HEK293 (cell line): Measurements from ENCODE around the gene BACH2.

ENCODE experiments used
- CTCF ChIA-PET: fragments of 350-600 bp; formaldehyde crosslinking; extraction: SDS; loops from one replicate; lab custom pipeline; 2021; ENCODE audit warnings: antibody characterized with exemption; lab: Yijun Ruan, JAX
- POLR2A ChIA-PET: fragments of 300-600 bp; formaldehyde crosslinking; extraction: SDS; loops from one replicate; lab custom pipeline; 2020; ENCODE audit warnings: antibody characterized with exemption, inconsistent platforms; lab: Yijun Ruan, JAX
- H3K27ac ChIP-seq: fragments of 200-500 bp; sonication (Bioruptor generic); 2 replicates; pipeline ENCODE4 v1.5.1; 2014; ENCODE audit warnings: low read depth, low read length, control low read depth, inconsistent platforms; ENCODE audit errors: extremely low read depth
- H3K36me3 ChIP-seq, 2 experiments: fragments of 200-500 bp in 1 of 2; sonication (Bioruptor generic) in 1 of 2; 1 replicate in 1 of 2; 2 replicates in 1 of 2; pipeline ENCODE4 v1.5.1; 2014 to 2017; ENCODE audit warnings: inconsistent platforms in 2 of 2, low read length in 2 of 2; ENCODE audit not compliant: control insufficient read depth in 2 of 2, insufficient read depth in 1 of 2
- H3K4me1 ChIP-seq: fragments of 200-500 bp; sonication (Bioruptor generic); 2 replicates; pipeline ENCODE4 v1.5.1; 2014; ENCODE audit warnings: mild to moderate bottlenecking, low read length, inconsistent platforms; ENCODE audit not compliant: control insufficient read depth, insufficient read depth
- H3K4me3 ChIP-seq: 2 replicates; pipeline ENCODE4 v1.5.1; 2011; ENCODE audit warnings: low read depth, mild to moderate bottlenecking, control low read depth, low read length, moderate library complexity
- H3K9me3 ChIP-seq: fragments of 200-500 bp; sonication (Bioruptor generic); 2 replicates; pipeline ENCODE4 v1.5.1; 2014; ENCODE audit warnings: low read depth, low read length, inconsistent platforms; ENCODE audit not compliant: control insufficient read depth, insufficient read depth
- BCL11A ChIP-seq: fragments of 450-650 bp; formaldehyde crosslinking; IDR thresholded peaks from 2 replicates; pipeline ENCODE4 v1.5.1; 2016; ENCODE audit warnings: low read depth, missing biosample characterization, missing genetic modification characterization
- GFI1B ChIP-seq: fragments of 450-650 bp; formaldehyde crosslinking; IDR thresholded peaks from 2 replicates; pipeline ENCODE4 v1.5.1; 2016; ENCODE audit warnings: missing biosample characterization, missing genetic modification characterization
- IKZF3 ChIP-seq: fragments of 450-650 bp; IDR thresholded peaks from 2 replicates; pipeline ENCODE4 v1.5.0; 2018; ENCODE audit warnings: missing biosample characterization, mild to moderate bottlenecking, missing genetic modification characterization, moderate library complexity
- KLF7 ChIP-seq: fragments of 450-650 bp; formaldehyde crosslinking; IDR thresholded peaks from 2 replicates; pipeline ENCODE4 v1.5.1; 2016; ENCODE audit warnings: missing biosample characterization, missing genetic modification characterization, borderline replicate concordance
- PATZ1 ChIP-seq: fragments of 450-650 bp; formaldehyde crosslinking; IDR thresholded peaks from 2 replicates; pipeline ENCODE4 v1.5.1; 2016; ENCODE audit warnings: missing biosample characterization, missing genetic modification characterization
- REPIN1 ChIP-seq: fragments of 450-650 bp; formaldehyde crosslinking; IDR thresholded peaks from 2 replicates; pipeline ENCODE4 v1.5.1; 2017; ENCODE audit warnings: missing biosample characterization, missing genetic modification characterization, low read depth
- SCRT1 ChIP-seq: fragments of 450-650 bp; formaldehyde crosslinking; IDR thresholded peaks from 2 replicates; pipeline ENCODE4 v1.5.1; 2016; ENCODE audit warnings: missing biosample characterization, missing genetic modification characterization, borderline replicate concordance
- SETDB1 ChIP-seq: IDR thresholded peaks from one replicate; pipeline ENCODE4 v1.6.1; 2017; ENCODE audit warnings: mild to moderate bottlenecking, low read length, moderate library complexity, mixed read lengths; ENCODE audit not compliant: insufficient read length
- TRIM28 ChIP-seq: IDR thresholded peaks from 2 replicates; pipeline ENCODE4 v1.6.1; 2011; ENCODE audit warnings: low read length, control low read depth, borderline replicate concordance
- ZBTB20 ChIP-seq: fragments of 450-650 bp; formaldehyde crosslinking; IDR thresholded peaks from 2 replicates; pipeline ENCODE4 v1.5.1; 2016; ENCODE audit warnings: missing biosample characterization, missing genetic modification characterization
- ZBTB48 ChIP-seq: fragments of 450-650 bp; formaldehyde crosslinking; IDR thresholded peaks from 2 replicates; pipeline ENCODE4 v1.5.1; 2016; ENCODE audit warnings: missing biosample characterization, missing genetic modification characterization
- ZBTB49 ChIP-seq: fragments of 450-650 bp; formaldehyde crosslinking; IDR thresholded peaks from 2 replicates; pipeline ENCODE4 v1.5.1; 2016; ENCODE audit warnings: missing biosample characterization, missing genetic modification characterization, low read depth
- ZNF174 ChIP-seq: fragments of 450-650 bp; formaldehyde crosslinking; IDR thresholded peaks from 2 replicates; pipeline ENCODE4 v1.5.0; 2017; ENCODE audit warnings: missing biosample characterization, mild to moderate bottlenecking, missing genetic modification characterization
- ZNF266 ChIP-seq: fragments of 450-650 bp; formaldehyde crosslinking; IDR thresholded peaks from 2 replicates; pipeline ENCODE4 v1.5.1; 2016; ENCODE audit warnings: missing biosample characterization, missing genetic modification characterization, low read depth
- ZNF366 ChIP-seq: fragments of 450-650 bp; formaldehyde crosslinking; conservative IDR thresholded peaks from 2 replicates; pipeline ENCODE4 v1.5.1; 2016; ENCODE audit warnings: missing biosample characterization, missing genetic modification characterization
- ZNF404 ChIP-seq: fragments of 450-650 bp; formaldehyde crosslinking; IDR thresholded peaks from 2 replicates; pipeline ENCODE4 v1.5.1; 2017; ENCODE audit warnings: missing biosample characterization, missing genetic modification characterization
- ZNF433 ChIP-seq: fragments of 450-650 bp; formaldehyde crosslinking; IDR thresholded peaks from 2 replicates; pipeline ENCODE4 v1.5.1; 2016; ENCODE audit warnings: missing biosample characterization, missing genetic modification characterization, low read depth
- ZNF473 ChIP-seq: fragments of 450-650 bp; formaldehyde crosslinking; IDR thresholded peaks from 2 replicates; pipeline ENCODE4 v1.5.1; 2017; ENCODE audit warnings: missing biosample characterization, missing genetic modification characterization
- ZNF544 ChIP-seq: fragments of 450-650 bp; formaldehyde crosslinking; IDR thresholded peaks from 2 replicates; pipeline ENCODE4 v1.5.0; 2017; ENCODE audit warnings: missing biosample characterization, missing genetic modification characterization
- ZNF548 ChIP-seq: fragments of 450-650 bp; formaldehyde crosslinking; IDR thresholded peaks from 2 replicates; pipeline ENCODE4 v1.5.1; 2016; ENCODE audit warnings: missing biosample characterization, missing genetic modification characterization
- ZNF624 ChIP-seq: fragments of 450-650 bp; formaldehyde crosslinking; IDR thresholded peaks from 2 replicates; pipeline ENCODE4 v1.5.1; 2017; ENCODE audit warnings: missing biosample characterization, missing genetic modification characterization
- ZNF626 ChIP-seq: fragments of 450-650 bp; sonication (Bioruptor Pico); formaldehyde crosslinking; IDR thresholded peaks from 2 replicates; pipeline ENCODE4 v1.5.1; 2018; ENCODE audit warnings: missing biosample characterization, missing genetic modification characterization, inconsistent platforms
- ZNF629 ChIP-seq: fragments of 450-650 bp; formaldehyde crosslinking; IDR thresholded peaks from 2 replicates; pipeline ENCODE4 v1.5.1; 2017; ENCODE audit warnings: missing biosample characterization, missing genetic modification characterization
- ZNF660 ChIP-seq: fragments of 450-650 bp; IDR thresholded peaks from 2 replicates; pipeline ENCODE4 v1.5.1; 2018; ENCODE audit warnings: missing biosample characterization, mild to moderate bottlenecking, missing genetic modification characterization
- ZNF664 ChIP-seq: fragments of 450-650 bp; formaldehyde crosslinking; IDR thresholded peaks from 2 replicates; pipeline ENCODE4 v1.5.1; 2016; ENCODE audit warnings: missing biosample characterization, missing genetic modification characterization
- ZNF701 ChIP-seq: fragments of 450-650 bp; formaldehyde crosslinking; IDR thresholded peaks from 2 replicates; pipeline ENCODE4 v1.5.1; 2016; ENCODE audit warnings: missing biosample characterization, missing genetic modification characterization
- ZNF707 ChIP-seq: fragments of 450-650 bp; formaldehyde crosslinking; IDR thresholded peaks from 2 replicates; pipeline ENCODE4 v1.5.1; 2016; ENCODE audit warnings: missing biosample characterization, missing genetic modification characterization
- TF ChIP-seq, protein P1 (sequence below): fragments of 450-650 bp; formaldehyde crosslinking; IDR thresholded peaks from 2 replicates; pipeline ENCODE4 v1.5.1; 2016; ENCODE audit warnings: missing biosample characterization, missing genetic modification characterization
- TF ChIP-seq, protein P2 (sequence below): fragments of 450-650 bp; formaldehyde crosslinking; conservative IDR thresholded peaks from 2 replicates; pipeline ENCODE4 v1.5.1; 2016; ENCODE audit warnings: low read depth, missing biosample characterization, missing genetic modification characterization

The BACH2 gene

DNA sequence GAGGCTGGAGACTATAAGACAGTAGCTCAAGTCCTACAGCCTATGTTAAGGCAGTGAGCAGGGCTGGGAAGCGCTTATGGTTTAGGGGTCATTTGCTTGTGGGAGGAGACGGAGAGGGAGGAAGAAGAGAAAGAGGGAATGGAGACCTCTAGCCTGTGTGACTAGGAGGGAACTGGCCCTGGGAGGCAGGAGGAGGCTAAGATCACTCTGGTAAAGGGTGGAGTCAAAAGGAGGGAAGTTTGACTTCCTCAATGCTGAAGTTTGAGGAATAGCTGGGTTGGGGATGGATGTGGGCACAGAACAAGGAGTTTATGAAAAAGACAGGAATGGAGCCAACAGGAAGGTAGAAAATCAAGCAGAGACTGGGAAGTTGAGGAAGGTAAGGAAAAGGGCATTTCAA lies 6.4 kb upstream of the BACH2 start (continued):
- no peak for TF ChIP-seq PATZ1 (tag by site-specific recombination)
- TF ChIP-seq ZNF433 (tag by site-specific recombination) = no peak
- TF ChIP-seq ZNF664 (tag by site-specific recombination) = no peak
- TF ChIP-seq ZBTB49 (tag by site-specific recombination) = no peak
- no peak for TF ChIP-seq ZNF624 (tag by site-specific recombination)
- no peak for TF ChIP-seq SCRT1 (tag by site-specific recombination)
- TF ChIP-seq TRIM28 = no peak
- TF ChIP-seq ZNF701 (tag by site-specific recombination) = no peak
- TF ChIP-seq ZNF629 (tag by site-specific recombination) = no peak
- no peak for TF ChIP-seq ZNF707

DNA sequence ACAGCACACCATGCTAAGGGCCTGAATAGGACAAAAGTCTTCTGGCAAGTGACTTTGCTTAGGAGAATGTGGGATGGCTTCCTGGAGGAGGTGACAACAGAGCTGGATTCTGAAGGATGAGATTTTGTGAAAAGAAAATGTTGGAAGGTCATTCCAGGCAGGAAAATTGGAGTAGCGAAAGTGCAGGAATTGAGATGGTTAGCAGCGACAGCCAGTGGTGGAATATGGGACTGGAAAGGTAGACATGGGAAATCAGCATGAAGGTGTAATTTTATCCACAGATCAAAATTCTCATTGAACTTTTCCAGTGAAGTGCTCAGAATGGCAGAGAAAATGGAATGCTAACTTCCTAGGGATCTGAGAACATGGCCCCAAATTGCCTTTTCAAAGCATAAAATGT lies 5.7 kb upstream of the BACH2 start:
- TF ChIP-seq ZNF366 = no peak
- TF ChIP-seq IKZF3 (tag by site-specific recombination) = no peak
- TF ChIP-seq, protein P1, sequence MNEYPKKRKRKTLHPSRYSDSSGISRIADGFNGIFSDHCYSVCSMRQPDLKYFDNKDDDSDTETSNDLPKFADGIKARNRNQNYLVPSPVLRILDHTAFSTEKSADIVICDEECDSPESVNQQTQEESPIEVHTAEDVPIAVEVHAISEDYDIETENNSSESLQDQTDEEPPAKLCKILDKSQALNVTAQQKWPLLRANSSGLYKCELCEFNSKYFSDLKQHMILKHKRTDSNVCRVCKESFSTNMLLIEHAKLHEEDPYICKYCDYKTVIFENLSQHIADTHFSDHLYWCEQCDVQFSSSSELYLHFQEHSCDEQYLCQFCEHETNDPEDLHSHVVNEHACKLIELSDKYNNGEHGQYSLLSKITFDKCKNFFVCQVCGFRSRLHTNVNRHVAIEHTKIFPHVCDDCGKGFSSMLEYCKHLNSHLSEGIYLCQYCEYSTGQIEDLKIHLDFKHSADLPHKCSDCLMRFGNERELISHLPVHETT (tag by site-specific recombination) = no peak
- TF ChIP-seq ZNF473 (tag by site-specific recombination) = no peak
- no peak for TF ChIP-seq BCL11A (tag by site-specific recombination)
- no peak for TF ChIP-seq ZNF174 (tag by site-specific recombination)
- TF ChIP-seq, protein P2, sequence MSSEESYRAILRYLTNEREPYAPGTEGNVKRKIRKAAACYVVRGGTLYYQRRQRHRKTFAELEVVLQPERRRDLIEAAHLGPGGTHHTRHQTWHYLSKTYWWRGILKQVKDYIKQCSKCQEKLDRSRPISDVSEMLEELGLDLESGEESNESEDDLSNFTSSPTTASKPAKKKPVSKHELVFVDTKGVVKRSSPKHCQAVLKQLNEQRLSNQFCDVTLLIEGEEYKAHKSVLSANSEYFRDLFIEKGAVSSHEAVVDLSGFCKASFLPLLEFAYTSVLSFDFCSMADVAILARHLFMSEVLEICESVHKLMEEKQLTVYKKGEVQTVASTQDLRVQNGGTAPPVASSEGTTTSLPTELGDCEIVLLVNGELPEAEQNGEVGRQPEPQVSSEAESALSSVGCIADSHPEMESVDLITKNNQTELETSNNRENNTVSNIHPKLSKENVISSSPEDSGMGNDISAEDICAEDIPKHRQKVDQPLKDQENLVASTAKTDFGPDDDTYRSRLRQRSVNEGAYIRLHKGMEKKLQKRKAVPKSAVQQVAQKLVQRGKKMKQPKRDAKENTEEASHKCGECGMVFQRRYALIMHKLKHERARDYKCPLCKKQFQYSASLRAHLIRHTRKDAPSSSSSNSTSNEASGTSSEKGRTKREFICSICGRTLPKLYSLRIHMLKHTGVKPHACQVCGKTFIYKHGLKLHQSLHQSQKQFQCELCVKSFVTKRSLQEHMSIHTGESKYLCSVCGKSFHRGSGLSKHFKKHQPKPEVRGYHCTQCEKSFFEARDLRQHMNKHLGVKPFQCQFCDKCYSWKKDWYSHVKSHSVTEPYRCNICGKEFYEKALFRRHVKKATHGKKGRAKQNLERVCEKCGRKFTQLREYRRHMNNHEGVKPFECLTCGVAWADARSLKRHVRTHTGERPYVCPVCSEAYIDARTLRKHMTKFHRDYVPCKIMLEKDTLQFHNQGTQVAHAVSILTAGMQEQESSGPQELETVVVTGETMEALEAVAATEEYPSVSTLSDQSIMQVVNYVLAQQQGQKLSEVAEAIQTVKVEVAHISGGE = no peak
- TF ChIP-seq ZNF626 (tag by site-specific recombination) = no peak
- no peak for TF ChIP-seq REPIN1 (tag by site-specific recombination)
- no peak for TF ChIP-seq GFI1B
- TF ChIP-seq ZNF660 = no peak
- TF ChIP-seq ZNF629 (tag by site-specific recombination) = no peak
- TF ChIP-seq ZBTB48 (tag by site-specific recombination) = no peak
- TF ChIP-seq ZNF544 (tag by site-specific recombination) = no peak
- no peak for TF ChIP-seq ZNF404
- TF ChIP-seq SETDB1 = no peak
- no peak for TF ChIP-seq KLF7 (tag by site-specific recombination)
- no peak for TF ChIP-seq ZNF266 (tag by site-specific recombination)
- no peak for TF ChIP-seq ZBTB20 (tag by site-specific recombination)
- TF ChIP-seq ZNF548 (tag by site-specific recombination) = no peak
- ChIA-PET CTCF (interaction anchor here (0.7 to 0.8 kb wide), 2 partner anchors 54 to 91 kb away, joined by 3 read pairs; no protein-coding TSS in a partner anchor), POLR2A (no interaction called here)
- Histone ChIP-seq H3K4me1 (no peaks in the 10 kb centered on the region), H3K36me3 (no peaks in the 10 kb centered on the region), H3K4me3 (no peak overlapping the region), H3K27ac (no peak overlapping the region), H3K9me3 (no peaks in the 10 kb centered on the region)
